CMK (cell line): Measurements from ENCODE around the gene SLC4A11.
"Not testable (repeated sequence)": the region's sequence is repeated elsewhere in the genome, so short reads cannot be mapped to it uniquely, and the experiment has no call there.

Source experiments
- DNase-seq: peaks from one replicate; pipeline ENCODE4 v3.0.0-alpha.2; 2010; ENCODE audit warnings: low read depth

The SLC4A11 gene

GRCh38 chr20:3203315-3204123 lies 35.5 kb downstream of the SLC4A11 start:
- no peak for DNase-seq

GRCh38 chr20:3202965-3203314 lies 36.0 kb downstream of the SLC4A11 start:
- no peak for DNase-seq

- no peak for DNase-seq
Measured at GRCh38 chr20:3199976-3200755, 38.8 kb downstream of the SLC4A11 start.

GRCh38 chr20:3199206-3199605 lies 39.8 kb downstream of the SLC4A11 start:
- no peak for DNase-seq

GRCh38 chr20:3195590-3196237 lies 43.3 kb downstream of the SLC4A11 start:
- no peak for DNase-seq

- no peak for DNase-seq
Measured at GRCh38 chr20:3194617-3195280, 44.2 kb downstream of the SLC4A11 start.

GRCh38 chr20:3193806-3194616 lies 45.0 kb downstream of the SLC4A11 start:
- DNase-seq: no peak

GRCh38 chr20:3192226-3193015 lies 46.6 kb downstream of the SLC4A11 start:
- DNase-seq: no peak

GRCh38 chr20:3190681-3191111 lies 48.3 kb downstream of the SLC4A11 start:
- no peak for DNase-seq

GRCh38 chr20:3189561-3190131 lies 49.3 kb downstream of the SLC4A11 start:
- DNase-seq: no peak

- no peak for DNase-seq
Measured at GRCh38 chr20:3188823-3189413, 50.1 kb downstream of the SLC4A11 start.

- DNase-seq: not testable (repeated sequence)
Measured at GRCh38 chr20:3187861-3188260, 51.1 kb downstream of the SLC4A11 start.

- DNase-seq: no peak
Measured at GRCh38 chr20:3183896-3184612, 54.9 kb downstream of the SLC4A11 start.

GRCh38 chr20:3182429-3182828 lies 56.6 kb downstream of the SLC4A11 start:
- not testable (repeated sequence) for DNase-seq

- no peak for DNase-seq
Measured at GRCh38 chr20:3181270-3181669, 57.7 kb downstream of the SLC4A11 start.

- DNase-seq: no peak
Measured at GRCh38 chr20:3180319-3180718, 58.7 kb downstream of the SLC4A11 start.

GRCh38 chr20:3177746-3178485 lies 61.1 kb downstream of the SLC4A11 start:
- no peak for DNase-seq
